HG02970 (cell line): Measurements from ENCODE around the gene APOC3.

Experiments
- ATAC-seq: cut with Tn5 transposase; IDR thresholded peaks from one replicate; pipeline ENCODE4 v1.9.1; 2021; ENCODE audit warnings: mild to moderate bottlenecking, moderate library complexity, moderate number of reproducible peaks; ENCODE audit not compliant: unreplicated experiment, low FRiP score

Gene APOC3

DNA sequence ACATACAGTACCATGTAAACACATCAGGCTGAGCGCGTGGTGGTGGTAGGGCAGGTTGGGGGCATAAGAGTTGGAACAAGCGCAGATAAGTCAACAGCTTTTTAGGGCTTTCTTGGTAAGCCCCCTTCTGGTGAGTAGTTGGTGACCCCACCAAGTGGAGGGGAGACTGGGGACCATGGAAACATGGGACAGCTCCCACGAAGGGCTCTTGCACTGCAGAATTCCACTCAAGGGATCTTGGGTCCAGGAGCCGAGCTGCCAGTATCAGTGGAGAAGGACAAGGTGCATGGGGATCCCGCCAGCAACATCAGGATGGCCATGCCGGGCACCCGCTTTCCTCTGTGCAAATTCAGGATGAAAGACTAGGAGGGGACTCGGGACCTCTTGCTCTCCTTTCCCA, 14.0 kb downstream of the APOC3 start:
- ATAC-seq: no peak

DNA sequence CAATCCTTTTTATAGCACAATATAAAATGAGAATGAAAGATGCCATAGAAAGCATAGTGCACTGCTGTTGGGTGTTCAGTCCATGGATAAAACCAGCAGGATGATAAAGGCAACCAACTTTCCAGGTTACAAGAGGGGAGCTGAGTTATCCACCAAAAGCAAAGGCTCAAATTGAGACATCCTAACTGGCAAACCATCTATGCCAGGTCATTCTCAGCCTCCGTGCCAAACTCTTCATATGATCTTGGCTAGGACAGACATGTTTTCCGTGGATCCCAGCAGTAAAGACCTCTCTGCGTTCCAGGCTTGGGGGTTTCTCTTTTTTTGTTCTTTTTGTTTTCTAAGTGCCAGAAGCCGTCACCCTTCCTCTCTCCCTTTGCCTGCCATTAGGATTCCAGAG, 15.0 kb downstream of the APOC3 start:
- no peak for ATAC-seq

DNA sequence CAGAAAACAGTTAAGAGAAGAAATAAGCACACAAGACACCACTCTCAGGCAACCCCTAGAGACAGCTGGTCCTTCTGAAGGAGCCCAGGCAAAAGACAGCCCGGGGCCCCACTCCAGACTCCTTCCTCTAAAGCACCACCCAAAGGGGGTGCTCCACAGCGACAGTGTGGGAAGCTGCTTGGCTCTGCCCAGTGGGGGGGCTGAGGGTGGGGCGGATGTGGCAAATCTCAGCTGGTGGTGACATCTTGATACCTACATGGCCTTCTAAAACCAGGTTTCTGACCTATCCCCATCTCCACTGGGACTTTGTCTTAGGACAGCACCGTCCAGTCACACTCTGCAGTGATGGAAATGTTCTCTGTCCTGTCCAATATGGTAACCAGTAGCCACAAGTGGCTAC, 17.9 kb downstream of the APOC3 start:
- ATAC-seq: no peak

DNA sequence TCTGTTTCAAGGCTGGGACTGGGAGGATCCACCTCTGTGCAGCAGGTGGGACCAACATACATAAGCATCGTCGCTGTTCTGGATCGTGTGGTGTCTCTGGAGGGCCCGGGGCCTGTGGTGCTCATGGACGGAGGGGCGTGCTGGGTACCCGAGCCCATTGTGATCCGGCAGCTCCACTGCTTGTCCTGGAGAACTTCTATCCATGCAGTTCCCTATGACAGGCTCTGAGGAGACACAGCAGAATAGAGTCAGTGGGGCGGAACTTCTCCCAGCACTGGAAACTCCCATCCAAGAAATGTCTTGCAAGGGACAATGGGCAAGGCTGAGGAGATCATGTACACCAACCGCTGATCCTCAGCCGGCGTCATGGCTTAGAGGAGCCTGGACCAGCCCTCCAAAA, 19.4 kb downstream of the APOC3 start:
- ATAC-seq: no peak

DNA sequence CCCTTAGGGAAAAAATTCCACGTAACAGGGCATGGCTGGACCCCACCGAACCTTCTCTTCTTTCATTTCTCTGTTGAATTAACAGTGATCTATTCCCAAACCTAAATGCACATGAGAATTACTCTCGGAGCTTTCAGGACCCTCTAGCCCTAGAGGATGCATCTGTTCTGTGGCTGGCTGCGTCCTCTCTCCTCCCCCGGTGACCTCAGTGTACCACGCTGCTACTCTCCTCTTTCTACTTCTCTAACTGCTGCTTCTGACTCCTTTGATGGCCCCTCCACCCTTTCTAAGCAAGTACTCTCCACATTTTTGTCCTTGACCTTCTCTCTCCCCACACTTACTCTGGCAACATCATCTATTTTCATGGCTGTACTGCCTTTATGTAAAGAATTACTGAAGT, 19.8 kb downstream of the APOC3 start:
- ATAC-seq: no peak

DNA sequence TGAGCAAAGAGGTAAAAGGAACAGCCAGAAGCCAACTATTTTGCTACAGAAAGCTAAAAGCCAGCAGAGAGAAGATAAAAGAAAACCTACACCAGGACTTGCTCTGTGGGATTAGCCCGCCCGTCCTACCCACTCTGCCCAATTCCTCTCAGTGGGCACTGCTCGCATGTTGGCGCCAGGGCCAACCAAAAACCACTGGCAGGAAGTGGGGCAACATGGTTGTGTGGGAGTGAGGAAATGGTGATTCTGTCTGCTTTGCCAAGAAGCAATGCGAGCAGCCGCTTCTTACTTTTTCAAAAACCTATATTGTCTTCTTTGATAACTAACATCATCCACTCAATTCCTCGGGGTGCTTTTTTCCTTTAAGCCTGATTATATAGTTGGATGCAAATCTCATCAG, 21.9 kb downstream of the APOC3 start:
- ATAC-seq: no peak

DNA sequence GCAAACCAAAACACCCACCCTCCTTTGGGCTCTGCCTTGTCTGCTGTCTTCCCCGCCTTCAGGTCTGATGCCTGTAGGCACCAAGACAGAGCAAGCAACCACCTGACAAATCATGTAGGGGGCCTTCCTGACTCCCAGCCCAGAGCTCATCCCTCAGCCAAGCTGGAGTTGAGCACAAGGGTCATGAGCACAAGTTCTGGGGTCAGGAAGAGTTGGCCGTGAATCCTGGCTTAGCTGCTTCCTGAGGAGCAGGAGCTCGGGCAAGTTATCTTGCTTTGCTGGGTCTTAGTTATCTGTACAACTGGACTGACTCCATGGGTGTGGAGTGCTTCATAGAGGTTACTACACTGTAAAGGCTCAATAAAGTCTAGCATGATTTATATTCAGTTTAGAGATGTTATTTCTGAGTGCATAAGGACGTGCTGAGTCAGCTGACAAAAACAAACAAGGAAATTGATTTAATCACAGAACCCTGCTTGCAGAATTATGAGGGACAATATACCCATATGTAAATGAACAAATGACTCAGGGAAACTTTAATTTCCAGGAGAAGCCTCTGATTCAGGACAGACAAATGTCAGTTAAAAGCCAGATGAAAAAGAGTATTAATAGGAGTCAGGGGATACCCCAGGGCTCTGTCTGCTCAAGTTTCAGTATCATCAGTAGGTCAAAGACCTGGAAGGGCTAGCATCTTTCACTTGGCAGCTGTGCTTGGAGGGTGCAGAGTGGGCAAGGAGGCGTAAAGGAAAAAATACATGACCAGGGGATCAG, 22.7 kb downstream of the APOC3 start:
- no peak for ATAC-seq

DNA sequence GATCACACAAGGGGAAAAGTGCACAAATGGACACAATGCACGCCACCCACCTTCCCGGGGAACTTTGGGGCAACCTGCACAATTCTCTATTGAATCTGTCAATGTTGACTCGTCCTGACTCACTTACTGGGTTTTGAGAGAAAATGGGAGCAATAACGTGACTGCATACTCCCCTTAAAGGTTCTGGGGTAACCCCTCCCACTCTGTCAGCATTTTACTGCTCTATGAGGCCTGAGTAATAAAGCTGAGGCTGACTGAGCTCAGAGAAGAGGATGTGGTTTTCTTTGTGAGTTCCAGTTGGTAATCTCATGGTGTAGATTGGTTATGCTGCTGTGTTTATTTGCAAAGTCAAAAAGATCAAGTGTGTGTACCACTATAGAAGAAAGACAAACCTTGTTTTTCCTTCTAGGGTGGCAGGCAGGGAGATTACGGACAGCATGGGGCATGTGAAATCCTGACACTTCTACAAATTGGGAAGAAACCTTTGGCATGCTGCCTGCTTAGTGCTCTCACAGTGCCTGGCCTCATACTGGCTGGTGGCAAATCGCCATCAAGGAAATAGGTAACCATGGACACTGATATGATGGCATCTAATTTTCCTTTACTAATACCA, 23.9 kb downstream of the APOC3 start:
- peak; percentile 74 for ATAC-seq

DNA sequence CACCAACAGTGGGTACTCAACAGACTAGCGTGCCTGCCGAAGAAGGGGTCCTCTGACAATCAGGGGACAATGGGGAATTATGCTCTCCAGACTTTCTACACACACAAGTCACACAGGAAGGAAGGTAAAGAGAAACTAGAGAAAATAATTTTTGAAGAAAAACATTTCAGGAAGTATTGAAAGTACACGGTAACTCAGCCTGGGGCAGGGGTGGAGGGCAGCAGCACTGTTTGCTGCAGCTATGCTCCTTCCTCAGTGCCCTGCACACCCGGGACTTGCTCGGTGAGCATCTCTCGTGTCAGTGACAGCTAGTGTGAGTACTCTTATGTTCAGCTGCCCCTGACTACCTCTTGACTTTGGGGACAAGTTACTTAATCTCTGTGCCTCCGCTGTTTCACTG, 25.7 kb downstream of the APOC3 start:
- ATAC-seq: no peak

DNA sequence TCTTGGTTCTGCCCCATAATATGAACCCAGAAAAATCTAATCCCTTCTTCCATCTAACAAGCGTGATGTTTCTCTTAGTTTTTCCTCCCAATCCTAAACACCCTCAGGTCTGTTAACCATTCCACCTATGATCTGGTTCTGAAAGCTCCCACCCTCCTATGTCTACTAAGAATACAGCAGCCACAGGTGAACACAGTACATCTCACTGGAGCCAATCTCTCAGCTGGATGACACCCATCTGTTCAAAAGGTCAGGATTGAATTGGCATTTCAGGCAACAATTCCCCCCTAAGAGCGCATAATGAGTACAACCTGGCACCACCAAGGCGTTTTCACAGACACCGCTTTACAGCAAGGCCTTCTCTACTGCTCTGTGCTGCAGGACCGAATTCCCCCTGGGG, 26.7 kb downstream of the APOC3 start:
- ATAC-seq: no peak

DNA sequence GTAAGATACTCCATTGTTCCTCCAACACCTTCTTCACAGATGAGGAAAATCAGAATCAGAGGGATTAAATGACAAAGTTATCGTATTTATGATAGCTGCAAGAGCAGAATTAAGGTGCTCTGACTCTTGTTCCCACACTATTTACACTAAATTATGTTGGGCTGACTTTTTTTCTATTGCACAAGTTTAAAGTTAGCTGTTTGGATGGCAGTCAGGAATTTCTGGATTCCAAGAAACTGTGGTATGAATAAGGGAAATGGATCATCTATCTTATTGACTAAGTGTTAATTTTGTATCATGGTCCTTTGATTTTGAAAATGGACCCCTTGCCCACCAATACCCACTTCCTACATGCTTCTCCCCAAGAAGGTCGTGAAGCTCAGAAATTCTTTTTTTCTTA, 27.6 kb downstream of the APOC3 start:
- no peak for ATAC-seq

DNA sequence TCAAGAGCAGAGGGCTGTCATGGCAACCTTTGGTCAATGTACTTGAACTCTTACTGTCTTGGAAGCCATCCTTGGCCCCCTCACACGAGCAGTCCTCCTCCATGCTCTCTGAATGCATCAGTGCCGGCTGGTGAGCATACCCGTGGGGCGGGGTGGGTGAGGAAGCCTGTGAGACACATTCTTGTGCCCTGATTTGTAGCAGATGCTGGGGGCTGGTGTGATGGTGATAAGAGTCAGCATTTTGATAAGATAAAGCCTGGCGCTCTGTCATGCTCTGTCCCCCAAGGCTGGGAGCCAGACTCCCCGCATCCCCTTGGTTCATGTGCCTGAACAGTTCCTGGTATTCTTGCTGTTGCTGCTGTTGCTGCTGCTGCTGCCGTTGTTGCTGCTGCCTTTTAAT, 28.2 kb downstream of the APOC3 start:
- ATAC-seq: no peak

DNA sequence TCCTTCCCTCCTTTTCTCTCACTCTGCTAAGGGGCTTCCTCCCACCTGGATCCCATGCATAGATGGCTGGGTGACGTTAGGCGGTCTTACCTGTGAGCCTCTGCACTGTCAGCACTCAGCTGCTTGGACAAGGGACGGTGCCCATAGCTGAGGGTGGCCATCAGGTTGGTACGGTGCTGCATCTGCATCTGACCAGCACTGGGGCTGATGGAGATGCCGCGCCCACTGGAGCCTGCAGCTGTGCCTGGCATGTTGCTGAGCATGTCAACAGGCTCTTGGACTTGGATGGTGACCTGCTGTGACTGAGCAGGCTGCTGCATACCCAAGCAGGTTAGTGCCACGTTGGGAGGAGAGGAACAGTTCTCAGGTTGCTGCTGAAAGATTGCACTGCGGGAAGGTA, 29.5 kb downstream of the APOC3 start:
- no peak for ATAC-seq

DNA sequence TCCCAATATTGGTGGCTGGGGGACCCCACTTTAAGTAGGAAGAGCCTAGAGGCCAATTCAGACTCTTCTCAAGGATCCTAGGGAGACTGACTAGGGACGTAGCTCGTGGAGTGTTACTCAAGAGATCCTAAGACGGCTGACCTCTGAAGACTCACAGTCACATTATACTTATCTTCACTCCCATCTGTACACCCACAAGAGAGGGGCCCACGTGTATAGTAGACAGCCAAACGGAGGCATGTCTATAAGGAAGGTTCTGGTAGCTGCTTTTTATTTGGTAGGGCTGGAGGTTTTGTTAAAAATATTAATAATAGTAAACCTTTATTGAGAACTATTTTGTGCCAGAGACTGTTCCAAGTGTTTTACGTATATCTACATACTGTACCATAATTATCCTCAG, 30.6 kb downstream of the APOC3 start:
- ATAC-seq: no peak

DNA sequence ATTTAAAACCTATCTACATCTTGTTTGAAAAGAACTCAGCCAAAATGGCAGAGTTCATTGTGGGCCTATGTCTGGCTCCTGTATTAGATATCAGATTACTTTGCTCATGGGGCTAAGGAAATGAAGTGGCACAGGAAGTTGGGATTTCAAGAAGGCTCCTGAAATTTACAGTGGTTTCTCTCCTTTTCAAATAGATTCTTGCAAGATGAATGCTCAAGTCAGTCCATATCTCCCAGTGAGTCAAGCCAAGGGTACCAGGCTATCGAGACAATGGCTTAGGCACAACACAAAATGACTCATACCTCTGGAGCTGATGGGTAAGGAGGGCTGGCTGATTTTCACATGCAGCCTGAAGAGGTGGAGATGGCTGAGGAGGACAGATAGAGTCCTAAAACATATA, 31.8 kb downstream of the APOC3 start:
- no peak for ATAC-seq

DNA sequence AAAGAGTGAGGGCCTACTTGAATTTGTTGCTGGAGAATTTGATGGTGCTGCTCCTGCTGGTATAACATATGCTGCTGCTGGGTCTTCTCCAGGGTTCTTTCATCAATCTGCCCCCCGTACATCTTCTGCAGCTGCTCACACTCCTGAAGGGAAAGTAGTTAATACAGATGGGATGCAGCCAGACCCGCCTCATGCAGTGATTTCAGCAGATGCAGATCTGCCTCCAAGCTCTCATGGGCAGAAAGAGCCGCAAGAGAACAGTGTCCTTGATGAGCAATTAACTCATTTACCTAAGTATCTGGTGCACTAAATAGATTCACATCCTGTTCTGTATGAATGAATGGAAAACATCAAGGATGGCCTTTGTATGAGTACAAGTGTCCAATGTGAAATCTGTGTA, 32.5 kb downstream of the APOC3 start:
- no peak for ATAC-seq

DNA sequence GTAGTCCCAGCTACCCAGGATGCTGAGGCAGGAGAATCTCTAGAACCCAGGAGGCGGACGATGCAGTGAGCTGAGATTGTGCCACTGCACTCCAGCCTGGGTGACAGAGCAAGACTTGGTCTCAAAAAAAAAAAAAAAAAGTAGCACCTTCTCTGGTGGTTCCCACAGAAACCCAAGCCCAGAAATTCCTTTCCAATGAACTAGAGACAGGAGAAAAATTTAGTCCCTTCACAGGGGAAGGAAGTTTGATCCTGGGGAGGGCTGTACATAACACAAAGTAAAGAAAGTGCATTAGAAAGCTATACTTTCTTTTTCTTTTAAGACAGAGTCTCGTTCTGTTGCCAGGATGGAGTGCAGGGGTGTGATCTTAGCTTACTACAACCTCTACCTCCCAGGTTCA, 33.2 kb downstream of the APOC3 start:
- no peak for ATAC-seq

DNA sequence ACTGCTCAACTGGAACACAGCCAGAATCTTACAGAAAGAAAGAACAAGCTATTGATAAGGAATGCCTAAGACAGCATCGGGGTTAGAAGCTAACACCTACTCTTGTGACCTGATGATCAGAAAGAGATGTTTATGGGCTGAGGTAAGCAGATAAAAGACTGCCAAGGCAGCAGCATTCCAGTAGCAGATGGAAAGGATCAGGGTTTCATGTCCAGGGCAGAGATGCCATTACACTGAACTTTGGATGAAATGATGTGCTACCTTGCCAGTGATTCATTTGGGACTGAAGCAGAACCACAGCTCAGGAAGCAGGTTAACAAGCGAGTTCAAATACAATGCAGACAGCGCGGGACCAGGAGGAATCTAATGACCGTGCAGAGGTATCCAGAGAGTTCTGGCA, 34.8 kb downstream of the APOC3 start:
- no peak for ATAC-seq

DNA sequence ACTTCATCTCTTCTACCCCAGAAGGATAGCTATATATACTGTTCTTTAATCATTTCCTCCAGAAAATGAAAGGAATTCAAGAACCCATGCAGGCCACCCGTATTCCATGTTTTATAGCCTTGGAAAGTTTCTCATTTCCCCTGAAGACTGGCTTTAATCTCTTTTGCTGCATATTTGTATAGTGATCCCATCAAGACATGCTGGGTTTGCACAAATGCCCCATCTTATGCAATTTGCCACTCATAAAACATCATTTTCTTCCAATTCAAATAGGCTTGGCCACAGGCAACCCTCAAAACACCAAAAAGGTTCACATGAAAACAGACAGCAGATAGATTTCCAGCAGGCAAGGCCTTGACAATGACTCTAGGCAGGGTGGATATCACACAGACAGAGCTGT, 36.0 kb downstream of the APOC3 start:
- ATAC-seq: no peak

DNA sequence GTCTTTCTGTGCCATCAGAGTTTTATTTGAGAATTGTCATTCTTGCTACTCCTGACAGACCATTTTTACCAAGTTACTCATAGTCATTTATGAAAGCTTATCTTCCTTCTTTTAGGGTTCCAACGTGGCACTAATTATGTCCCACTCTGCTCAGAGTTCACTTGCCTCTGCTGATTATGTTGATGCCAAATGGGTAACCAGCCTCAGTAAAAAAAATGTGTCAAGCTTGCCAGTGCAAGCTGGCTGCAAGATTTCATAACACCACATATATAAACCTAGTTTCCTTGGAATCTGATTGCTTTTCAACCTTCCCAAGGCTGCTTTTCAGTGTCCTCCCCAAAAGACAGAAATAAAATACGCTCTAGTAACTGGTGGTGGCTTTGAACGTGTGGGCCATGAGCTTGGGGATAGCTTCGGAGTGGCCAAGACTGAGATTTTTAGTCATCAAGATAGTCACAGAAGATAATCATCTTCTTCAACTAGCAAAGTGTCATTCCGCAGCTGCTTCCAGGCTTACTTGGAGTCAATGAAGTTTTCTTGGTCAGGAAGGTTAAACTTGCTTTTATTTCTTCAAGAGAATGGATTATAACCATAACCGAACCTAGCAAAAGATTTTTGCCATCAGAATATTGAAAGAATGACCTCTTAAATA, 37.2 kb downstream of the APOC3 start:
- no peak for ATAC-seq

DNA sequence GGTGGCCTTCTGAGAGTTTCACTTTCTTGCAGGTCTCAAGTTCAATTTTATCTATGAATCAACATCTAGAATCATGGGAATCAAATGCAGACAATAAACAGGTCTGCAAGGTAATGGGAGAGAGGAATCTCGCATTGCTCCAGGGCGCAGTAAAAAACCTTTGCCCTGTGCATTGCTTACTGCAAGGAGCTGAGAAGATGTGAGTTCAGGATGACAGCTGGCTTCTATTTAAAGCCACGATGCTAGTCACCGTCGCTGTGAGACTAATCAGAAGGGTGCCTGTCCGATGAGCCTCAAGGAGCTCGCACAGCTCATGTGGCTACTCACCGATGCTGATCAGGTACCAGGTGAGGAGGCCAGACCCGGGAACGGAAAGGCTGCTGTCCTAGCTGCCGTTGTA, 37.9 kb downstream of the APOC3 start:
- ATAC-seq: no peak

DNA sequence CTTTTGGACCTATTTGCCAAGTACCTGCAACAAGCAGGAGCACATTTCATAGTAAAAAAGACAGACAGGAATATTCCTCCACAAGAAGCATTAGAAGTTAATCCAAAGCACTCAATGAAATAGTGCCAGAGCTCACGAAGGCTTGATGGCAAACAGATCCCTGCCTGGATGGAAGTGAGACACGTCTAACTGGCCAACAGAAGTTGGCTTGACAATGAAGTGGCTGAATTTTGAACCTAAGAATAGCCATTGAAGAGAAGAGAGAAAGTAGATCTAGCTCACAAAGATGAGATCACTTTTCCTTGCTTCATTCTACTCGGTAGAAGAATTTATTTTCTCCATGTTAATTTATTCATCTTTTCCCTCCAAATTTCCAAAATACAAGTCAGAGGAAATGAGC, 38.4 kb downstream of the APOC3 start:
- ATAC-seq: no peak
